Measurements from ENCODE around the gene HAP1.

The HAP1 gene

GRCh38 chr17:41695954-41696757, 38.3 kb downstream of the HAP1 start:
- no peak overlapping the region for H3K4me3 ChIP-seq (ENCODE audit: low read length)
- peak; percentile 80 for DNase-seq (ENCODE audit: low read depth)
- TF ChIP-seq CTCF (conservative IDR thresholded peaks at IDR 0.05; ENCODE audit: low read length): peak; percentile 84

- H3K4me3 ChIP-seq (ENCODE audit: low read length): no peak overlapping the region
- no peak for DNase-seq (ENCODE audit: low read depth)
- no peak for TF ChIP-seq CTCF (conservative IDR thresholded peaks at IDR 0.05; ENCODE audit: low read length)
Measured at GRCh38 chr17:41695134-41695661, 39.2 kb downstream of the HAP1 start.

GRCh38 chr17:41692722-41693521, 41.5 kb downstream of the HAP1 start:
- TF ChIP-seq CTCF (conservative IDR thresholded peaks at IDR 0.05; ENCODE audit: low read length): no peak
- no peak overlapping the region for H3K4me3 ChIP-seq (ENCODE audit: low read length)
- DNase-seq (ENCODE audit: low read depth): peak; percentile 20

- TF ChIP-seq CTCF (conservative IDR thresholded peaks at IDR 0.05; ENCODE audit: low read length): no peak
- DNase-seq (ENCODE audit: low read depth): no peak
- peak overlapping the region; percentile 71 for H3K4me3 ChIP-seq (ENCODE audit: low read length)
Measured at GRCh38 chr17:41691031-41691777, 43.2 kb downstream of the HAP1 start.

- H3K4me3 ChIP-seq (ENCODE audit: low read length): peak overlapping the region; percentile 71
- no peak for DNase-seq (ENCODE audit: low read depth)
- no peak for TF ChIP-seq CTCF (conservative IDR thresholded peaks at IDR 0.05; ENCODE audit: low read length)
Measured at GRCh38 chr17:41690497-41690896, 43.9 kb downstream of the HAP1 start.

GRCh38 chr17:41689497-41690299, 44.7 kb downstream of the HAP1 start:
- peak; percentile 78 for DNase-seq (ENCODE audit: low read depth)
- peak overlapping the region; percentile 71 for H3K4me3 ChIP-seq (ENCODE audit: low read length)
- peak; percentile 78 for TF ChIP-seq CTCF (conservative IDR thresholded peaks at IDR 0.05; ENCODE audit: low read length)
